Measurements from ENCODE around the gene RTCA.
"Not testable (repeated sequence)": the region's sequence is repeated elsewhere in the genome, so short reads cannot be mapped to it uniquely, and the experiment has no call there.

Gene RTCA

DNA sequence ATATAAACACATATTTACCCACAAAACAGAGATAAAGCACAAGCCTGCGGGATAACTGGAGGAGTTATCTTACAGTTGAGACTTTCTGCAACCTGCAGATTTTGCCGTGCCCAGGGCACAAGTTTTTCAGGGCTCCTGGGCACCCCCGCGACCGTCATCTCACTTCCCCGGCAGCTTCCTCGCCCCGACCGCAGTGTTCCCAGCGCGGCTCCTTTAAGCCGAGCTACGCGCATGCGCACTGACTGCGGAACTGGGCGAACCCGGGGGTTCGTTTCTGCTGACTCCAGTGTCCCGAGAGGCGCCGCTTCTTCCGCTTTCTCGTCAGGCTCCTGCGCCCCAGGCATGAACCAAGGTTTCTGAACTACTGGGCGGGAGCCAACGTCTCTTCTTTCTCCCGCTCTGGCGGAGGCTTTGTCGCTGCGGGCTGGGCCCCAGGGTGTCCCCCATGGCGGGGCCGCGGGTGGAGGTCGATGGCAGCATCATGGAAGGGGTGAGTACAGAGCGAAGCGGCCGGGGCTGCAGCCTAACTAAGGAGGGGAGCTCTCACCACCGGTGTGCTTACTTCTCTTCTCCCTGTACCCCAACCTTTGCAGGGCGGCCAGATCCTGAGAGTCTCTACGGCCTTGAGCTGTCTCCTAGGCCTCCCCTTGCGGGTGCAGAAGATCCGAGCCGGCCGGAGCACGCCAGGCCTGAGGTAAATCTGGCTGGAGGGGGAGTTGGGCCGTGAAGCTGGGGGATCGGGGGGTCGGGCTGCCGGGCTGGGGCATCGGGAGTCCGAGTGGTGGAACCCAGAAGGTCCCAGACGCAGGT lies at the start of gene RTCA:
Gene RTCA, plus strand, starts transcription at position 286 of the 810 bp plus-strand sequence. Its CDS starts 160 bp downstream, at position 446.
- DNase-seq, result peak; percentile 95

DNA sequence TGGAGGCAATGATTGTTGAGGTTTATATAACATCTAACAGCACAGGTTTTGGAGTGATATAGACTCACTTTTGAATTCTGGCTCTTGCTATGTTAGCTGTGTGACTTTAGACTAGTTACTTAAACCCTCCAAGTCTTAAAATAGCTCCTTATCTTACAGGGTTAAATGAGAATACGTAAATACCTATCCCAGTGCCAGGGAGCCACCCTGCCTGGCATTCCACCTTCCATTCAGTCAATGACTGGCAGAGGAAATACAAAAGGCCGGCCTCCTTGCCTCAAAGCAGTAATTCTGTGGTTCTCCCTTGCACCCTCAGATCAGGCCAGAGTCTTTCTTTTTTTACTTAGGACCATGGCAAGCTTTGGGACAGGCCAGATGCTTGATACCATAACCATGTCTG lies 48.2 kb upstream of the RTCA start:
- no peak for DNase-seq

DNA sequence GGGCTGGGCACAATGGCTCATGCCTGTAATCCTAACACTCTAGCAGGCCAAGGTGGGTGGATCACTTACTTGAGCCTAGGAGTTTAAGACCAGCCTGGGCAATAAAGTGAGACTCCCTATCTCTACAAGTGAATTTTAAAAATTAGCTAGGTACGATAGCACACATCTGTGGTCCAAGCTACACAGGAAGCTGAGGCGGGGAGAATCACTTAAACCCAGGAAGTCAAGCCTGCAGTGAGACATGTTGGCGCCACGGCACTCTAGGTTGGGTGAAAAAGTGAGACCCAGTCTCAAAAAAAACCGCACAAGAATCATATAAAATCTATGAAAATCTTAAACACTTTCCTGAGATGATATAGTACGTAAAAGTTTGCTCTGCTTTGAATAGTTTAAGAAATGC lies 46.6 kb upstream of the RTCA start:
- no peak for DNase-seq

DNA sequence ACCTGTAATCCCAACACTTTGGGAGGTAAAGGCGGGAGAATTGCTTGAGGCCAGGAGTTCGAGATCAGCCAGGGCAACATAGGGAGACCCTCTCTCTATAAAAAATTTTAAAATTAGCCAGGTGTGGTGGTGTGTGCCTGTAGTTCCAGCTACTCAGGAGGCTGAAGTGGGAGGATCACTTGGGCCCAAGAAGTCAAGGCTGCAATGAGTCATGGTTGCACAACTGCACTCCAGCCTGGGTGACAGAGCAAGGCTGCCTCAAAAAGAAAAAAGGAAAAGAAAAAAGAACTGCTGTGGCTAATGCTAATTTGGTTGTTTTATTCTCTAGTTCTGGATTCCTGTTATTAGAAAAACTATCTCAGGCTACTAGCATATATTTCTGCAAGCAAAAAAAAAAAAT lies 46.1 kb upstream of the RTCA start:
- DNase-seq, result no peak

DNA sequence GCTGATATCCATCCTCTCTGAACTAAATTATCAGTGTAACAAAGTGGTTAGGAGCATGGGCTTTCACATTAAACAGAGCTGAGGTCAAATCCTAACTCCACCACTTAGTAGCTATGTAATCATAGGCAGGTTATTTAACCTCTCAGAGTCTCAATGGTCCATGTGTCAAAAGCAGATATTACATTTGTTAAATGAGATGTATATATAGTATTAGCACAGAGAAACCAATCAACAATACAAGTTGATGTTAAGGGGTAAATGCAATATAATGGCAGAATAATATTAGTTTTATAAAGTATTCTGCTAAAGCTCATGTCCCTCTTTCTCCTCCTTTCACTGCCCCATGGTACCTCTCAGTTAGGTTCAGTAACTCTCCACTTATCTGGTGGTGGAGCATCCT lies 43.6 kb upstream of the RTCA start:
- DNase-seq, result no peak

DNA sequence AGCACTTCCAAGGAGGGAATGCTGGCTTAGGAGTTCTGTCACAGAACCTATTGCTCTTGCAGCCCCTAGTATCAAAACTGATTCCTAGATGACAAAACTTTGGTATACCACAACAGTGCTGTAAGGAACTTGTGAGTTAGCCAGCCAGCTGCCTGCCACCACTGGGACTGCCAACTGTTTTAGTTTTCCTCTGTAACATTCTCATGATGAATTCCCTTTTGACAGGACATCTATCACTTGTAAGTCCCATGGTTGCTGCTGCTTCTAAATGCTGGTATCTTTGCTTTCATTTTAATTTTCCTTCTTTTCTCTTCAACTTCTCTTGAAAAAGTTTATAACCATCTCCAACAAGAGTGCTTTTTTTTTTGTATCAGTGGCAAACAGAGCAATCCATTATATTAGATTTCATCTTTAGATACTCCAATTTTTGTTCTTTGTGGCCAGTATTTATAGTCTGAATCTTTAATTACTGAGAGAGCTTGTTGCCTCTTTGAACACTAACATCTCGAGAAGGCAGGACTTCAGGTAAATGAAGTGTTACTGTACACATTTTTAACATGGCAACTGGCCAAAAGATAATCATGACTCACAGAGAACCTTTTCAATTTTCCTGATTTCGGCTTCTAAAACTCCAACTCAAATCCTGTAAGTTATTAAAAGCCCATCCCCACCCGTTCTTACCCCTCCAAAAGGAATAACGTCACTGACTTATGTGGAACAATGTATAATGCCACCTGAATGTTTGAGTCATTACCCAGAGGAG lies 36.2 kb upstream of the RTCA start:
- DNase-seq, result no peak

DNA sequence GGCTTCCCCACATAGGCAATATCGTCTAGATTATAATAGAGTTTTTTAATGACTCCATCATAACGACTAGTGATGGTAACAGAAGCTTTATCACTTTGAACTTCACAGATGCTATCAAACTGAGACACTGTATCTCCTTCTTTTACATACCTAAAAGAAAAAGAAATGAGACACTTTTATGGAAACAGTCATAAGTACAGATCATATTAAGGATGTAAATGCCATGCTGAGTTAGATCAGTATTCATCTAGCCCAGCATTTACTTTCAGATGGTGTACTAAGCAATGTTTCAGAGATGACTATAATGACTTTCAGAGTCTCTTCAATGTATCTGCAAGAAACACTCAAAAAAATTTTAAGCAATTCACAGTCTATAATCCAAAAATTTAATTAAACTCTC lies 35.3 kb upstream of the RTCA start:
- no peak for DNase-seq

DNA sequence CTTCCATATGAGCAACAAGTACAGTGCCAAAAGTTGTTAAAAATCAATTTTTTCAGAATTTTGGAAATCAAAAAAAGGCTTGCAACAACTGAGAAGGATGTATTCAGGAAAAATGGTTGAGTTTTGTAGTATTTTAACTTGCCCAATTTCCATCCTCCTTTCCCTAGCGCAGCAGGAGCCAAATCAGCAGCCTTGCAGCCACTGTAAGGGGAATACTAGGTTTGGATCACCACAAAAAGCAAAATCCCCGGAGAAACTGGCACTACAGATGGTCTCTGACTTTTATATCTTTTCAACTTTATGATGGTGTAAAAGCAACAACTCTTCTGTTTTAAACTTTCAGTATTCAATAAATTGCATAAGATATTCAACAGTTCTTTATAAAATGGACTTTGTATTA lies 34.3 kb upstream of the RTCA start:
- no peak for DNase-seq

DNA sequence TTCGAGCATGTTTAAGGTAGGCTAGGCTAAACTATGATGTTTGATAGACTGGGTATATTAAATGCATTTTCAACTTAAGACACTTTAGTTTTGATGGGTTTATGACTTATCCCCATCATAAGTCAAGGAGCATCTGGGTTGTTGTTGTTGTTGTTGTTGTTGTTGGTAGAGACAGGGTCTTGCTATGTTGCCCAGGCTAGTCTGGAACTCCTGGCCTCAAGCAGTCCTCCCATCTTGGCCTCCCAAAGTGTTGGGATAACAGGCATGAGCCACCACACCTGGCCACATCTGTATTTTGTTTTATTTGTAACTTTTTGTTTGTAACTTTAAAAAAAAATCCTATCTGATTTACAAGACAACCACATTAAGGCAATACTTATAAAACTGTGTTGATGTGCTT lies 33.9 kb upstream of the RTCA start:
- DNase-seq, result no peak

DNA sequence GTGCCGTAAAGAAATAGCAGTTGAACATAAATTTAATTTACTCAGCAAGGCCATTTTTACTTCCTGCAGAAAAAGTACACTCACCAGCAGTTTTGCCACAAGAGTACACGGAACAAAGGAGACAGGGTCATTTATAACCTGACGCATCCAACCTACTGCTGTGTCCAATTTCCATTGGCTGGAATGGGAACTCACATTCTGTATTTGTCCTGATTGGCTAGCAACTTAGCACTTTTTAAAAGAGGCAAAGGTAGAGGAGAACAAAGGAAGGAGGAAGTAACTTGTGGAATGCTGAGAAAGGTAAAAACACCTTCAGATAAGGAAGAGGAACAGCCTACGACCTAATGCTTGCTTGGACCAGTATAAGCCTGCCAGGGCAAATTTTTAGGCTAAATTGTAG lies 32.5 kb upstream of the RTCA start:
- not testable (repeated sequence) for DNase-seq

DNA sequence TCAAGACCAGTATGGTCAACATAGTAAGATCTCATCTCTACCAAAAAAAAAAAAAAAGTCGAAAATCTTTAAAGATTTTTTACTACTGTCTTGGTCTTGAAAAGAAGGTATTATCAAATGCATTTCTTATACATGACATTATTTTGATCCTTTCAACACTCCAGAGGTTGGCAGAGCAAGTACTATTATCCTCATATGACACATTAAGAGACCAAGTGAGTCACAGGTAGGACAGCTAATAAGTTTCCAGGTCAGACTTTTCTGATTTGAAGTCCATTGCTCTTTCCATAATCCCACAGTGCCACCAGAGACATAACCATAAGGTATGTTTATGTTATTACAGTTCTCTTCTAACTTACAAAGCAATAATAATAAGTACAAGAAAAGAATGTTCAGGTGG lies 31.6 kb upstream of the RTCA start:
- DNase-seq, result no peak

DNA sequence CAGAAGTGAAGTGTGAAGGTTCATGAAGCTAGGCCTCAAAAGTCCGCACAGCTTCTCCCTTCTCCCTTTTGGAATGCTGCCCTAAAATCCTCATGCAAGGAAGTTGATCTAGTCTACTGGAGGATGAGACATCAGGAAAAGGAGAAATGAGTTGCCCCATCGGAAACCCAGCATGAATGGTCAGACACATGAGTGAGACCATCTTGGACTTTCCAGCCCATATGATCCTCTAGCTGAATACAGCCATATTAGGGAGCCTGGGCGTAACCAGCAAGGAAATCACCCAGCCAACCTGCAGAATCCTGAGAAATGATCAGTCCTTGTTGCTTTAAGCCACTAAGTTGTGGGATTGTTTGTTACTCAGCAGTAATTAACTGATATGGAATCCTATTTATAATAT lies 28.9 kb upstream of the RTCA start:
- DNase-seq, result no peak

DNA sequence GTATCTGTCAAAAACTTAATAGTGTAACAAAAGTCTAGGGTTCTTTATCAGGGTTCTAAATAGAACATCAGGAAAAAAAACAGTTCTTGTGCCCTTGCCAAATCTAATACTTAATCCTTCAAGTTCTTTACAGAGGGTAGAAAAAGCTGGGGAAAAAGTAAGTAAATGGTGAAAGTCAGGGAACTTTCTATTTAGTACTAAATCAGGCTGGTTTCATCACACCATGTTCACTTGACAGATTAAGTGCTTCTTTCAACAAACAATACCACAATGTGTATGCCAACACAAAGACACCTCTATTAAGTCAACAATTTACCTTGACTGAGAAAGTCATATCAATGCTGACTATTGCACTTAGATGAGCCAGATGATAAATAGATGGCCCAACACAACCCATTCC lies 26.1 kb upstream of the RTCA start:
- DNase-seq, result no peak

DNA sequence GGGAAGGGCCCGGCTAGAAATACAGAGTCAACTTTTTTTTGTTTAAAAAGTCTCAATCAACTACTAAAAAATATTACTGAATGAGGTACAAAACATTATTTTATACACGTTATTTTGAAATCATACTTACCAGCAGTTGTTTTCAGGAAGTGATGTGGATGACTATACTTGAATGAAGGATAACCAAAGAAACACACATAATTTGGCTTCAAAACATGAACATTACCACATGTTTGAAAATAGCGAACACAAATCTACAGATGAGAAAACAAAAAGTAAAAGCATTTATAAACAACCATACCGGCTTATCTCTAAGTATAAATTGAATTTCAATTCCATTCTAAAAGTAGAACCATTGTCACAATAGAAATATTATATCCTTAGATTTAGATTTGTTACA lies 25.4 kb upstream of the RTCA start:
- no peak for DNase-seq

DNA sequence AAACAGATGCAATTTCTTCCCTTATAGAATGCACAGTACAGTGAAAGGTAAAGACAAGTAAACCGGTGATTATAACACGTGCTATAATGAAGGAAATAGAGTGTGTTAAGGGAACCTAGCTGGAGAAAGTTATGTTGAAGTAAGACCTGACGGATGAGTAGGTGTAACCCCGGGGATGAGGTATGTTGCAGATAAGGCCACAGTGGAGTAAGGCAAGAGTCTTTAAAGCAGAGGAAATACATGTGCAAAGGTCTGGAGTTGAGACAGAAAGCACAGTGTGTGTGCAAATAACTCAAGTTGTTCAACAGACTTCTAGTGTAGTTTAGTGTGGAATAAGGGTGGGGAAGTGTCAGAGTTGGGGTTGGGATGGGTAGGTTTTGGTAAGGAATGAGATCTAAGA lies 19.3 kb upstream of the RTCA start:
- no peak for DNase-seq

DNA sequence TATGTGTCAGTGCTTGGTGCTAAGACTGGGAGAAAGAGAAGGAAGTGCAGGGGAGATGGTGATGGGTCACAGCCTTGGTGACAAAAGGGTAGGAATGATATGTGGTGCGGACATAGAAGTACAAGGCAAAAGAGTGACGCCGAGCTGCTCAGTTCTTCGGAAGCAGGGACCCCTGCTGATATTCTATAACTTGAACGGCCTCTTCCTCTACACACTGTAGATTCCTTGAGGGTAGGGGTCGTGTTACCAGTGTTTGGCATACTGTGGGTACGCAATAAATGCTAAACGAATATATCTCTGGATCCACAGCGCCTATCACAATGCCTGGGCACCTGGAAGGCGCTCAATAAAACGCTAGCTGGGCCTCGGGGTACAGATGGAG lies 16.9 kb upstream of the RTCA start:
- DNase-seq, result no peak

DNA sequence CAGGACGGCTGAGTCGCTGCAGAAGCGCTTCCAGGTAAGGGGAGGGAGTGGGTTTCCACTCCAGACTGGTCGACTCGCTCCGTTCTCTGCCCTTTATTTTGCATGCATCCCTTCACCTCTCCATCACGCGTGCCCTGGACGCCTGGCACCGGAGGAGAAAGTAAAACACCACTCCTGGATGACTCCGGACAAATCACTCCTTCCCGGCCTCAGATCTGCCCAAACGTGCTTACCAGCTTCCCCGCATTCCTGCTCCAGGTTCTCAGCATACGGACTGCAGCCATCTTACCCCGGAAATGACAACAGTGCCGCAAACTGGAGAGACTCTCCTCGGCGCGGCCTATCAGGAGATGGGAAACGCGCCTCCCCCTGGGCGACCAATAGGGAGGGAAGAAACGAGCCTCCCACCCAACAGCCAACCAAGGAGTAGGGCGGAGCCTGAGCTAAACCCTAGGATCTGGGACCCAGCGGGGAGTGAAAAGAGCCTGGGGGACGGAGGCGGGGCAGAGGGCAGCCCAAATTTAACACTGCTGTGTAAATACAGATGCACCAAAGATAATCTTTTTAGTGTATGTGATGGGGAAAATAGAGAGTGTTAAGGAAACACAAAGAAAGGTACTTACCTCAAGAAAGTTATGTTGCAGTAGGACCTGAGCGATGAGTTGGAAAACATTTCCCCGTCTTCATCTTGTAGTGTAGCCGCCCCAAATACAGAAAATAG lies 16.3 kb upstream of the RTCA start, which contains the start of gene DBT:
Gene DBT, minus strand, starts transcription at position 298 of the 721 bp plus-strand sequence. Its CDS starts 14 bp downstream, at position 284.
- peak; percentile 94 for DNase-seq

DNA sequence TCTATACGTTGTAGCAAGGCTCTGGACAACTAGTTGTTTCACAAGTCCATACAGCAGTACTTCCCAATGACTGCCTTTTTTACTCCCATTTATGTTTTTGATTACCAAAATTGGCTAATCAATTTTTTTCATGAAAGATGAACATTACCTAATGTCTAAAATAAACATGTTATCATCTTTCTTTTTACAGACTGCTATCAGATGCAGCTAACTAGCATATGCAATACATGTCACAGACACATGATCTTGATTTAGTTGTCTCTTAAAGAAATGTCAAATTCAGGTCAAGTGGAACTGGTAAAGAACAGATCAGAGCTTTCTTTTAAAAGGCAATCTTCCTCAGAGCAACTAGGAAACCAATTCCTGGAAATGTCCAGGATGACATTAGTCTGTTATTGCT lies 15.8 kb upstream of the RTCA start:
- DNase-seq, result no peak

DNA sequence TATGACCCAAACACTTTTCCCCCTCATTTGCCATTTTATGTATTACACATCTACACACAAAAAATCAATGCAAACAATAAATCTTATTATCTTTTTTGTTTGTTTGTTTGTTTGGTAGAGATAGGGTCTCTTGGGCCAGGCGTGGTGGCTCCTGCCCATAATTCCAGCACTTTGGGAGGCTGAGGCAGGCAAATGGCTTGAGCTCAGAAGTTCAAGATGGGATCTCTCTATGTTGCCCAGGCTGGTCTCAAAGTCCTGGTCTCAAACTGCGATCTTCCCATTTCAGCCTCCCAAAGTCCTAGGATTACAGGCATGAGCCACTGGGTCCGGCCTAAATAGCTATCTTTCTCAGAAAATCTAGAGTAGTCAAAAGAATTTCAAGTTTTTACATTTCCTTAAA lies 15.2 kb upstream of the RTCA start:
- DNase-seq, result no peak

DNA sequence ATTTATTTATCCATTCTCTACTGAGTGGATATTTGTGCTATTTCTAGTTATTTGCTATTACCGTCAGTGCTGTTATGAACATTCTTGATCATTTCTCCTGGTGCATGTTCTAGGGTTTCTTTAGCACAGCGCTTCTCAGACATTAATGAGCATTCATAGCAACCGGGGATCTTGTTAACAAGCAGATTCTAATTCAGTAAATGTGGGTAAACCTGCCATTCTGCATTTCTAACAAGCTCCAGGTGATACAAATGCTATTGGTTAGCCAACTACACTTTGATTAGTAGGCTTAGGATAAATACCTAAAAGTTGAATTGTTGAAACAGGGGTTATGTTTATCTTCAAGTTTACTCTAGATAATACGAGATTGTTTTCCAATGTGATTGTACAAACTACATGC lies 13.1 kb upstream of the RTCA start:
- no peak for DNase-seq

DNA sequence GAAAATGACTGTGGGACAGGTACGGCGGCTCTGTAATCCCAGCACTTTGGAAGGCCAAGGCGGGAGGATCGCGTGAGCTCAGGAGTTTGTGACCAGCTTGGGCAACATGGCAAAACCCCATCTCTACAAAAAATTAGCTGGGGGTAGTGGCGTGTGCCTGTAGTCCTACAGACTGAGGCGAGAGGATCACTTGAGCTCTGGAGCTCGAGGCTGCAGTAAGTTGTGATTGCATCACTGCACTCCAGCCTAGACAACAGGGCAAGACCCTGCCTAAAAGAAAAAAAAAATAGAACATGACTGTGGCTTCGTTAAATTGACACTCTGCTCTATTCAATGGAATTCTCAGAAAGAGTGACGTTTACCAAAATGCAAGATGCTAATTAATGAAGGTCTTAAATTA lies 12.5 kb upstream of the RTCA start:
- DNase-seq, result no peak

DNA sequence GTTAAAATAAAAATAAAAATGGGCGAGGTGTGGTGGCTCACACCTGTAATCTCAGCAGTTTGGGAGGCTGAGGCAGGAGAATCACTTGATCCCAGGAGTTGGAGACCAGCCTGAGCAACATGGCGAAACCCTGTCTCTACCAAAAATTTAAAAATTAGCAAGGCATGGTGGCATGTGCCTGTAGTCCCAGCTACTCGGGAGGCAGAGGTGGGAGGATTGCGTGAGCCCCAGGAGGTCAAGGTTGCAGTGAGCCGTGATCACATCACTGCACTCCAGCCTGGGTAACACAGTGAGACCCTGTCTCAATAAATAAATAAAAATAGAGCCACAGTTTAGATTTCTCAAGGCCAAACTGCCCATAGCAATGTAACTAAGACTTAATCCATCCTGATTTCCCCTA lies 9.7 kb upstream of the RTCA start:
- DNase-seq, result not testable (repeated sequence)

DNA sequence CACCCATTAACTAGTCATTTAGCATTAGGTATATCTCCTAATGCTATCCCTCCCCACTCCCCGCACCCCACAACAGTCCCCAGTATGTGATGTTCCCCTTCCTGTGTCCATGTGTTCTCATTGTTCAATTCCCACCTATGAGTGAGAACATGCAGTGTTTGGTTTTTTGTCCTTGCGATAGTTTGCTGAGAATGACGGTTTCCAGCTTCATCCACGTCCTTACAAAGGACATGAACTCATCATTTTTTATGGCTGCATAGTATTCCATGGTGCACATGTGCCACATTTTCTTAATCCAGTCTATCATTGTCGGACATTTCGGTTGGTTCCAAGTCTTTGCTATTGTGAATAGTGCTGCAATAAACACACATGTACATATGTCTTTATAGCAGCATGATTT lies 7.6 kb upstream of the RTCA start:
- DNase-seq, result not testable (repeated sequence)

DNA sequence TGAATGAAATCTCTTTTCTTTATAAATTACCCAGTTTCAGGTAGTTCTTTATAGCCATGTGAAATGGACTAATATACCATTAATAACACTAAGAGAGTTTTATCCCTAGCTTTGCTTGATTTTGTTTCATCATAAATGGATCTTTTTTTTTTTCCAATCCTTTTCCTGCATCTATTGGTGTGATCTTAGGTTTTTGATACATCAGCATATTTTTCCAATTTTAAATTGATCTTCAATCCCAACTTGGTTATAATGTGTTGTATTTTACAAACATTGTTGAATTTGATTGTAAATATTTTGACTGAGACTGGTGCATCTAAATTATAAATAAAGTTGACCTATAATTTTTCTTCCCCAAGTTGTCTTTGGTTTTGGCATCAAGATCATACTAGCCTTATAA lies 4.3 kb upstream of the RTCA start:
- no peak for DNase-seq

Measured in fibroblast of upper back skin (primary cell).